SU-DHL-6 (cell line): ENCODE measurements around the gene SH3RF3.

Experiments
- H2AFZ ChIP-seq: fragments of 200-600 bp; sonication (generic); 2 replicates; pipeline ENCODE4 v1.6.1; 2014; ENCODE audit warnings: low read depth, mild to moderate bottlenecking, moderate library complexity, mixed read lengths, antibody characterized with exemption, low read length; ENCODE audit not compliant: severe bottlenecking
- H3F3A ChIP-seq: fragments of 200-600 bp; shearing (Covaris generic); 2 replicates; pipeline ENCODE4 v1.6.0; 2016; ENCODE audit warnings: antibody characterized with exemption, mild to moderate bottlenecking; ENCODE audit not compliant: insufficient read depth
- H3K27ac ChIP-seq: fragments of 200-600 bp; sonication (generic); 2 replicates; pipeline ENCODE4 v1.5.1; 2016; ENCODE audit warnings: low read depth, mild to moderate bottlenecking, low read length, moderate library complexity, mixed read lengths
- H3K27me3 ChIP-seq: fragments of 200-600 bp; sonication (generic), shearing (Covaris generic); 2 replicates; pipeline ENCODE4 v1.6.0; 2014; ENCODE audit warnings: mild to moderate bottlenecking, low read length
- H3K36me3 ChIP-seq: fragments of 200-600 bp; sonication (generic); 2 replicates; pipeline ENCODE4 v1.6.1; 2014; ENCODE audit warnings: mild to moderate bottlenecking, low read length, mixed read lengths
- H3K4me2 ChIP-seq: fragments of 300-600, 200-600 bp; shearing (Covaris generic), sonication (generic); 2 replicates; pipeline ENCODE4 v1.6.0; 2014; ENCODE audit warnings: low read length, low read depth, mild to moderate bottlenecking; ENCODE audit not compliant: poor library complexity, severe bottlenecking
- H3K4me3 ChIP-seq: fragments of 200-600 bp; sonication (generic); 2 replicates; pipeline ENCODE4 v1.5.1; 2014; ENCODE audit warnings: antibody characterized with exemption, low read length, mild to moderate bottlenecking, mixed read lengths; ENCODE audit not compliant: insufficient read depth, poor library complexity, severe bottlenecking
- H3K79me2 ChIP-seq: fragments of 200-600 bp; sonication (generic); 2 replicates; pipeline ENCODE4 v1.6.1; 2014; ENCODE audit warnings: mild to moderate bottlenecking, low read length, moderate library complexity; ENCODE audit not compliant: insufficient read depth
- H3K9ac ChIP-seq: fragments of 200-600 bp; sonication (generic); 2 replicates; pipeline ENCODE4 v1.7.0; 2014; ENCODE audit warnings: mild to moderate bottlenecking, low read length
- H3K9me2 ChIP-seq: fragments of 200-600 bp; sonication (generic); replicated peaks from 2 replicates; pipeline ENCODE4 v1.6.1; 2014; ENCODE audit warnings: low read length; ENCODE audit not compliant: insufficient read depth
- H3K9me3 ChIP-seq: fragments of 200-600 bp; sonication (generic); 2 replicates; pipeline ENCODE4 v1.6.1; 2014; ENCODE audit warnings: low read length, mixed read lengths; ENCODE audit not compliant: insufficient read depth
- H4K20me1 ChIP-seq: fragments of 200-600 bp; sonication (generic); 2 replicates; pipeline ENCODE4 v1.6.1; 2014; ENCODE audit warnings: low read depth, mild to moderate bottlenecking, antibody characterized with exemption, low read length, moderate library complexity, mixed read lengths
- CTCF ChIP-seq: fragments of 200-600 bp; sonication (generic); IDR thresholded peaks from one replicate; pipeline ENCODE4 v1.5.1; 2017; ENCODE audit warnings: antibody characterized with exemption, mild to moderate bottlenecking, low read length, moderate library complexity; ENCODE audit not compliant: insufficient read depth, poor library complexity, severe bottlenecking
- EZH2phosphoT487 ChIP-seq: fragments of 200-600 bp; sonication (generic), shearing (Covaris generic); conservative IDR thresholded peaks from 2 replicates; pipeline ENCODE4 v1.6.1; 2018; ENCODE audit warnings: mild to moderate bottlenecking, antibody characterized with exemption, low read length, moderate library complexity, mixed read lengths

SH3RF3 gene

GRCh38 chr2:109128616-109129355 lies at the start of gene SH3RF3:
SH3RF3 (plus strand) TSS chr2:109129205.
- no peaks in the 10 kb centered on the region for H3K27me3 ChIP-seq
- TF ChIP-seq EZH2phosphoT487, result no peak
- TF ChIP-seq CTCF, result no peak
- H3K36me3 ChIP-seq, result no peaks in the 10 kb centered on the region
- no peaks in the 10 kb centered on the region for H3K9me3 ChIP-seq
- H3K79me2 ChIP-seq, result no peaks in the 10 kb centered on the region
- H2AFZ ChIP-seq, result no peak within 1 kb of the TSS
- H3K9ac ChIP-seq, result no peak within 1 kb of the TSS
- H3K4me3 ChIP-seq, result no peak within 1 kb of the TSS
- no peak within 1 kb of the TSS for H3K4me2 ChIP-seq
- no peaks in the 10 kb centered on the region for H3F3A ChIP-seq
- H4K20me1 ChIP-seq, result no peaks in the 10 kb centered on the region
- no peak within 1 kb of the TSS for H3K27ac ChIP-seq
- no peaks in the 10 kb centered on the region for H3K9me2 ChIP-seq

GRCh38 chr2:109079590-109079989 lies 49.4 kb upstream of the SH3RF3 start:
- Histone ChIP-seq H3K9me3 (no peaks in the 10 kb centered on the region), H4K20me1 (no peaks in the 10 kb centered on the region), H3K9me2 (no peaks in the 10 kb centered on the region), H3K9ac (no peak overlapping the region), H3K4me3 (no peak overlapping the region), H3K36me3 (no peaks in the 10 kb centered on the region), H3K27ac (no peak overlapping the region), H3K27me3 (no peaks in the 10 kb centered on the region; the same call in 1 of the 2 replicates), H2AFZ (no peak overlapping the region), H3K79me2 (no peaks in the 10 kb centered on the region), H3K4me2 (no peak overlapping the region), H3F3A (no peaks in the 10 kb centered on the region)
- TF ChIP-seq EZH2phosphoT487 (no peak), CTCF (no peak)

DNA sequence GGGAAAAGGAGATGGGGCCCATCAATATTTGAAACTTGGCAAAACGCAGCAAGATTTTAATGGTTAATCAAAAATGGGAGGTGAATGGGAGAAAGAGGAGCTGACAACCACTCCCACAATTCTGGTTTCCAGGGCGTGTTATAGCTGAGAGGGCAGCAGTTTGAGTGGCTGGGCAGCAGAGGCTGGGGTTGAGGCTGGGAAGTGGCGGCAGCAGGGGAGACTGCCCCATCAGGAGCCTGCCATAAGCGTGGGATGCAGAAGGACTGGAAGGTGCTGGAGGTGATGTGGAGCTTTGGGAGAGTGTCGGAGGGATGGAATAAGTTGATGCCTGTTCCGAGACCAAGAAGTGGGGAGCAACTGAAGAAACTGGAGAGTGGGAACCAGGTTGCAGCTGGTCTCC lies 48.9 kb upstream of the SH3RF3 start:
- Histone ChIP-seq H3K79me2 (no peaks in the 10 kb centered on the region), H4K20me1 (no peaks in the 10 kb centered on the region), H3K9ac (no peak overlapping the region), H2AFZ (no peak overlapping the region), H3K9me2 (no peaks in the 10 kb centered on the region), H3F3A (no peaks in the 10 kb centered on the region), H3K4me3 (no peak overlapping the region), H3K27ac (no peak overlapping the region), H3K9me3 (no peaks in the 10 kb centered on the region), H3K27me3 (no peaks in the 10 kb centered on the region; the same call in 1 of the 2 replicates), H3K36me3 (no peaks in the 10 kb centered on the region), H3K4me2 (no peak overlapping the region)
- TF ChIP-seq CTCF (no peak), EZH2phosphoT487 (no peak)
